Activated CD4-positive, alpha-beta T cell treated with anti-CD3 and anti-CD28 coated beads for 24 hours (primary cell): ENCODE data around the gene BMP7.

Source experiments
- DNase-seq, 2 donors: peaks; one replicate each; pipeline ENCODE4 v3.0.0-alpha.2; 2020; ENCODE audit warnings: low read depth in 2 of 2

Gene BMP7

GRCh38 chr20:57124800-57125517 is 141.5 kb downstream of the BMP7 start:
- no peak for DNase-seq

GRCh38 chr20:57124366-57124765 is 142.1 kb downstream of the BMP7 start:
- no peak for DNase-seq

- no peak for DNase-seq
Observed at GRCh38 chr20:57123504-57123903, 142.9 kb downstream of the BMP7 start.

GRCh38 chr20:57122536-57123489 is 143.6 kb downstream of the BMP7 start:
- no peak for DNase-seq

- DNase-seq: no peak
Observed at GRCh38 chr20:57118964-57119363, 147.5 kb downstream of the BMP7 start.
